ENCODE measurements around the gene CRACR2A.

- TF ChIP-seq POLR2AphosphoS5 (IDR thresholded peaks at IDR 0.05; ENCODE audit: low read depth, low read length) (no peak), POLR2A (IDR thresholded peaks at IDR 0.05; ENCODE audit: low read depth, low read length) (no peak)
Observed at GRCh38 chr12:3603576-3603975, 149.3 kb downstream of the CRACR2A start.
